Endothelial cell of umbilical vein (primary cell): Measurements from ENCODE around the gene OR4M1. TPM values are rescaled to one million over a fixed set of nuclear protein-coding genes. Genes with fewer than 3 reads are reported as not detected.

Source experiments
- BruUV-seq: library from RNA; stranded (reverse); fragments of 400-500 nt; replicated peaks from 2 replicates; lab custom pipeline; 2021; lab: Mats Ljungman, UMichigan
- CTCF ChIA-PET: fragments of 300-600, 350-600 bp; sonication (Branson Sonifier 250); formaldehyde crosslinking; loops from one replicate; lab custom pipeline; 2021; ENCODE audit warnings: antibody characterized with exemption, inconsistent platforms; lab: Charles Lee
- POLR2A ChIA-PET: fragments of 300-600, 350-600 bp; sonication (Branson Sonifier 250); formaldehyde crosslinking; loops from one replicate; lab custom pipeline; 2021; ENCODE audit warnings: antibody characterized with exemption, inconsistent platforms; lab: Charles Lee
- DNase-seq: peaks from one replicate; pipeline ENCODE4 v3.0.0-alpha.2; 2011; ENCODE audit warnings: low read depth, low spot score
- FAIRE-seq: peaks from 2 replicates; lab custom pipeline; 2011; peaks lifted over from hg19 to GRCh38; lab: Jason Lieb, UNC
- H2AFZ ChIP-seq: 2 replicates; pipeline ENCODE4 v1.6.0; 2012; ENCODE audit warnings: low read depth, low read length, control low read depth, inconsistent platforms
- H3K27ac ChIP-seq: 2 replicates; pipeline ENCODE4 v1.5.1; 2011; ENCODE audit warnings: low read depth, mild to moderate bottlenecking, control low read depth, low read length, moderate library complexity; ENCODE audit not compliant: insufficient read depth
- H3K27me3 ChIP-seq, 2 experiments: 2 replicates each; pipeline versions ENCODE4 v1.6.0 to v1.6.1; 2011; ENCODE audit warnings: low read length in 2 of 2, mixed read lengths in 1 of 2; ENCODE audit not compliant: control insufficient read depth in 2 of 2, insufficient read depth in 2 of 2
- H3K36me3 ChIP-seq, 2 experiments: 2 replicates in 1 of 2; 3 replicates in 1 of 2; pipeline ENCODE4 v1.5.1; 2011; ENCODE audit warnings: low read length in 2 of 2, mild to moderate bottlenecking in 1 of 2, moderate library complexity in 1 of 2; ENCODE audit not compliant: control insufficient read depth in 2 of 2, insufficient read depth in 2 of 2; ENCODE audit errors: extremely low read depth in 1 of 2
- H3K4me1 ChIP-seq: 3 replicates; pipeline ENCODE4 v1.5.1; 2011; ENCODE audit warnings: mild to moderate bottlenecking, low read length; ENCODE audit not compliant: control insufficient read depth, insufficient read depth; ENCODE audit errors: extremely low read depth
- H3K4me2 ChIP-seq: 2 replicates; pipeline ENCODE4 v1.6.1; 2011; ENCODE audit warnings: low read length, control low read depth, mixed read lengths; ENCODE audit not compliant: insufficient read depth
- H3K4me3 ChIP-seq, 3 experiments: fragments of 200-600 bp in 1 of 3; sonication (generic), shearing (Covaris generic) in 1 of 3; replicated peaks in 1 of 3; 2 replicates each; pipeline ENCODE4 v1.5.1; 2011 to 2016; ENCODE audit warnings: control low read depth in 3 of 3, low read length in 3 of 3, mild to moderate bottlenecking in 2 of 3, inconsistent platforms in 1 of 3, low read depth in 1 of 3, moderate library complexity in 1 of 3; ENCODE audit not compliant: insufficient read depth in 1 of 3
- H3K79me2 ChIP-seq: 2 replicates; pipeline ENCODE4 v1.6.0; 2012; ENCODE audit warnings: low read length, inconsistent platforms; ENCODE audit not compliant: control insufficient read depth, insufficient read depth
- H3K9ac ChIP-seq: replicated peaks from 2 replicates; pipeline ENCODE3; 2011; ENCODE audit warnings: low read length, control low read depth; ENCODE audit not compliant: insufficient read depth; ENCODE audit errors: extremely low read depth
- H3K9me1 ChIP-seq: replicated peaks from 3 replicates; pipeline ENCODE4 v1.6.0; 2011; ENCODE audit warnings: mild to moderate bottlenecking, low read length; ENCODE audit not compliant: control insufficient read depth, insufficient read depth; ENCODE audit errors: extremely low read depth
- H3K9me3 ChIP-seq: replicated peaks from 2 replicates; pipeline ENCODE4 v1.5.1; 2012; ENCODE audit warnings: low read length, inconsistent platforms; ENCODE audit not compliant: control insufficient read depth, insufficient read depth
- H4K20me1 ChIP-seq: replicated peaks from 2 replicates; pipeline ENCODE3; 2011; ENCODE audit warnings: mild to moderate bottlenecking, low read length; ENCODE audit not compliant: control insufficient read depth, insufficient read depth; ENCODE audit errors: extremely low read depth
- EZH2 ChIP-seq: IDR thresholded peaks from 2 replicates; pipeline ENCODE4 v1.6.1; 2012; ENCODE audit warnings: borderline replicate concordance, low read depth, mild to moderate bottlenecking, moderate library complexity, low read length, inconsistent platforms; ENCODE audit not compliant: severe bottlenecking
- FOS ChIP-seq: IDR thresholded peaks from 2 replicates; pipeline ENCODE4 v1.6.1; 2011; ENCODE audit warnings: mild to moderate bottlenecking, low read length, moderate library complexity, borderline replicate concordance; ENCODE audit not compliant: insufficient read depth
- GATA2 ChIP-seq: IDR thresholded peaks from 2 replicates; pipeline ENCODE4 v1.7.0; 2011; ENCODE audit warnings: low read depth, mild to moderate bottlenecking, moderate library complexity, mixed read lengths, low read length; ENCODE audit not compliant: insufficient read length, insufficient read depth
- JUN ChIP-seq: IDR thresholded peaks from 2 replicates; pipeline ENCODE4 v1.6.1; 2011; ENCODE audit warnings: borderline replicate concordance, low read depth; ENCODE audit not compliant: insufficient read length, insufficient read depth
- MYC ChIP-seq: IDR thresholded peaks from one replicate; pipeline ENCODE4 v1.6.1; 2011; ENCODE audit warnings: mild to moderate bottlenecking, low read depth, low read length
- POLR2A ChIP-seq: IDR thresholded peaks from 2 replicates; pipeline ENCODE4 v1.6.1; 2012; ENCODE audit warnings: low read depth, mild to moderate bottlenecking, control low read depth, low read length
- POLR2AphosphoS5 ChIP-seq: IDR thresholded peaks from 2 replicates; pipeline ENCODE4 v1.6.1; 2012; ENCODE audit warnings: low read depth, mild to moderate bottlenecking, control low read depth, low read length, moderate library complexity; ENCODE audit not compliant: insufficient read depth
- dilution Hi-C: fragments of 300-500 bp; cut with MboI; formaldehyde crosslinking; loops from one replicate; pipeline ENCODE4 v1.15.0; 2019; ENCODE audit warnings: low sequenced_read_pairs; ENCODE audit not compliant: extremely low pct_ligation_motif_present
- intact Hi-C: fragments of 100-400 bp; cut with micrococcal nuclease; formaldehyde crosslinking; loops from one replicate; pipeline ENCODE4 v1.10.0; 2022
- polyA plus RNA-seq, 4 experiments: library from polyadenylated mRNA; depleted of rRNA in 3 of 4; stranded (reverse) in 3 of 4; unstranded in 1 of 4; fragments of >200 nt; gene quantifications; 2 replicates each; pipeline versions ENCODE4 v1.2.1 to v1.2.3, GENCODE V29; 2011 to 2012; ENCODE audit warnings: missing spikeins in 1 of 4
- total RNA-seq: library from RNA; stranded (reverse); gene quantifications from 2 replicates; pipeline ENCODE4 v1.2.3, GENCODE V29; 2021
- TF ChIP-seq, protein P1 (sequence below): IDR thresholded peaks from 2 replicates; pipeline ENCODE4 v1.6.1; 2011; ENCODE audit not compliant: insufficient read depth, insufficient read length
- TF ChIP-seq, protein P2 (sequence below), 2 donors: IDR thresholded peaks; 1 replicate in 1 of 2; 2 replicates in 1 of 2; pipeline ENCODE4 v1.5.1; 2011; ENCODE audit warnings: low read length in 2 of 2, mild to moderate bottlenecking in 2 of 2, moderate library complexity in 2 of 2, control low read depth in 1 of 2, inconsistent platforms in 1 of 2, low read depth in 1 of 2; ENCODE audit not compliant: insufficient read depth in 1 of 2; ENCODE audit errors: extremely low read depth in 1 of 2

Gene OR4M1
- total and polyA plus RNA-seq, 2 donors (not counting 3 experiments of a cell fraction or from before 2014, with no cell fraction given), result not detected

DNA sequence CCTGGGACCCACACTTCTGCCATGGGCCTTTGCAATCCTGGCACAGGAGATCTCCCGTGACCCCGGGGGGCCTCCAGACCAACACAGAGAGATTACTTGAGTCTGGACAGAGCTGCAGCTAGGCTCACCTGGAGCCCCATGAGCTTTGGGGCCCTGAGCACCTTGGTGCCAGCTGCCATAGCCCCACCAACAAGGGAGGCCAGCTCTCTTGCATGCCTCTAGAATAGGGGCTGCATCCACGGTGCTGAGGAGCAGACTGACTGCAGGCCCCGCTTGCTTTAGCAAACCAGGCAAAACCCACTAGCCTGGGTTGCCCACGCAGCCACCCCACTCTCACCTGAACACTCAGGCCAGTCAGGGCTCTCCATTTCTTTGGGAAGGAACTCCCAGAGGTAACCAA lies 26.6 kb downstream of the OR4M1 start:
- Histone ChIP-seq H3K36me3 (no peaks in the 10 kb centered on the region), H3K4me1 (no peaks in the 10 kb centered on the region), H3K9ac (no peak overlapping the region), H3K4me3 (no peak overlapping the region), H3K27ac (no peak overlapping the region), H3K4me2 (no peak overlapping the region), H3K79me2 (no peaks in the 10 kb centered on the region), H3K9me1 (no peaks in the 10 kb centered on the region), H3K27me3 (no peaks in the 10 kb centered on the region), H2AFZ (no peak overlapping the region), H4K20me1 (no peaks in the 10 kb centered on the region), H3K9me3 (peaks cover 2% of the 10 kb centered on the region)
- BruUV-seq, result no TSS peak
- FAIRE-seq (no peak), DNase-seq (no peak)
- intact Hi-C loops, result no loop called here
- ChIA-PET POLR2A (no interaction called here), CTCF (no interaction called here)
- TF ChIP-seq FOS (no peak), MYC (no peak)
- TF ChIP-seq, protein P1, sequence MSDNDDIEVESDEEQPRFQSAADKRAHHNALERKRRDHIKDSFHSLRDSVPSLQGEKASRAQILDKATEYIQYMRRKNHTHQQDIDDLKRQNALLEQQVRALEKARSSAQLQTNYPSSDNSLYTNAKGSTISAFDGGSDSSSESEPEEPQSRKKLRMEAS, result no peak
- dilution Hi-C loops, result no loop called here

DNA sequence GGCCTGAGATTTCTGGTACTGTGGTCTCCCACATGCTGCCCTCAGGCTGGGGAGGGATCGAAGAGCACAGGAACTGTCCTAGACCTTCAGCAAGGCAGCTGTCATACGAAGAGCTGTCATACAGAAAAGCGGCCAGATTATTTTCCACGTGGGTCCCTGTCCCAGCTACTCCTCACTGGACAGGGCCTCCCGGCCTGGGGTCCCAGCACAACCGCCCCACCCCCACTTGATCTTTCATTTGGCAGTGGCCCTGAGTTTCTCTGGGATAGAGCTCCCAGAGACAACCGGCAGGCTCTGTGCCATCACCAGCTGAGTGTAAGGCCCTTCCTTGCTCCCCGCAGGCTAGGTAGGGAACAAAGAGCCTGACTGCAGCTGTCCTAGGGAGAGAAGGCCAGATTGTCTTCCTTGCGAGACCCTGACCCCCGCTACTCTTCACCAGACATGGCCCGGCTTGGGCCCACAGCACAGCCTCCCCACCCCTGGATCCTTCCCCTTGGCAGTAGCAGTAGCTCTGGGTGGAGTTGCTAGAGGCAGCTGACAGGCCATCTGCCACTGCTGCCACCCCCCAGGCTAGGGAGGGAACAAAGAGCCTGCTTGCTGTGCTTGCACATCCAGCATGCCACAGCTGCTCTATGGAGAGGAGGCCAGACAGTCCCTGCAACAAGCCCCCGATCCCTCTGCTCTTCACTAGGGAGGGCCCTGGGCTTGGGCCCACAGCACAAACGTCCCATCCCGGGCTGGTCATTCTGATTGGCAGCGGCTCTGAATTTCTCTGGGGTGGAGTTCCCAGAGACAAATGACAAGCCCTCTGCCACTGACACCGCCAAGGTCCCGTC lies 27.2 kb downstream of the OR4M1 start:
- no peak overlapping the region for H3K27ac ChIP-seq
- ChIA-PET CTCF (no interaction called here), POLR2A (no interaction called here)
- no peak overlapping the region for H2AFZ ChIP-seq
- TF ChIP-seq POLR2AphosphoS5, result no peak
- TF ChIP-seq EZH2, result no peak
- no peak for TF ChIP-seq FOS
- no peak for TF ChIP-seq MYC
- TF ChIP-seq, protein P2, sequence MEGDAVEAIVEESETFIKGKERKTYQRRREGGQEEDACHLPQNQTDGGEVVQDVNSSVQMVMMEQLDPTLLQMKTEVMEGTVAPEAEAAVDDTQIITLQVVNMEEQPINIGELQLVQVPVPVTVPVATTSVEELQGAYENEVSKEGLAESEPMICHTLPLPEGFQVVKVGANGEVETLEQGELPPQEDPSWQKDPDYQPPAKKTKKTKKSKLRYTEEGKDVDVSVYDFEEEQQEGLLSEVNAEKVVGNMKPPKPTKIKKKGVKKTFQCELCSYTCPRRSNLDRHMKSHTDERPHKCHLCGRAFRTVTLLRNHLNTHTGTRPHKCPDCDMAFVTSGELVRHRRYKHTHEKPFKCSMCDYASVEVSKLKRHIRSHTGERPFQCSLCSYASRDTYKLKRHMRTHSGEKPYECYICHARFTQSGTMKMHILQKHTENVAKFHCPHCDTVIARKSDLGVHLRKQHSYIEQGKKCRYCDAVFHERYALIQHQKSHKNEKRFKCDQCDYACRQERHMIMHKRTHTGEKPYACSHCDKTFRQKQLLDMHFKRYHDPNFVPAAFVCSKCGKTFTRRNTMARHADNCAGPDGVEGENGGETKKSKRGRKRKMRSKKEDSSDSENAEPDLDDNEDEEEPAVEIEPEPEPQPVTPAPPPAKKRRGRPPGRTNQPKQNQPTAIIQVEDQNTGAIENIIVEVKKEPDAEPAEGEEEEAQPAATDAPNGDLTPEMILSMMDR (IDR thresholded peaks at IDR 0.05; ENCODE audit: extremely low read depth in 1 of 2, insufficient read depth in 1 of 2, low read depth in 1 of 2, low read length in 2 of 2), result no peak
- TF ChIP-seq JUN, result no peak
- TF ChIP-seq POLR2A, result no peak
- TF ChIP-seq, protein P1, result no peak
- no peak for TF ChIP-seq GATA2
- no peaks in the 10 kb centered on the region for H3K27me3 ChIP-seq
- H3K4me1 ChIP-seq, result no peaks in the 10 kb centered on the region
- intact Hi-C loops, result no loop called here
- no peaks in the 10 kb centered on the region for H3K79me2 ChIP-seq
- FAIRE-seq, result no peak
- dilution Hi-C loops, result no loop called here
- no peak overlapping the region for H3K9ac ChIP-seq
- BruUV-seq, result no TSS peak
- peaks cover 2% of the 10 kb centered on the region for H3K9me3 ChIP-seq
- H3K36me3 ChIP-seq, result no peaks in the 10 kb centered on the region
- no peak overlapping the region for H3K4me2 ChIP-seq
- H3K4me3 ChIP-seq, result no peak overlapping the region
- no peaks in the 10 kb centered on the region for H4K20me1 ChIP-seq
- no peaks in the 10 kb centered on the region for H3K9me1 ChIP-seq
- no peak for DNase-seq
